NCI-H526 (cell line): ENCODE results near the gene WDR87.

Experiments
- DNase-seq, 2 experiments: peaks; one replicate each; lab custom pipeline; 2025; lab: John Stamatoyannopoulos, UW

The WDR87 gene

GRCh38 chr19:37905946-37906868 is at the start of gene WDR87:
WDR87 (minus strand) TSS chr19:37906594; CDS start chr19:37898239, 8,355 bp downstream.
- DNase-seq, result peak; percentile 88 to 95

GRCh38 chr19:37955986-37956385 is 49.6 kb upstream of the WDR87 start:
- DNase-seq, result no peak

GRCh38 chr19:37954421-37954874 is 48.1 kb upstream of the WDR87 start:
- DNase-seq, result no peak

GRCh38 chr19:37953918-37954303 is 47.5 kb upstream of the WDR87 start:
- no peak for DNase-seq

- no peak for DNase-seq
Measured at GRCh38 chr19:37953171-37953917, 47.0 kb upstream of the WDR87 start.

GRCh38 chr19:37951816-37952210 is 45.4 kb upstream of the WDR87 start:
- no peak for DNase-seq

GRCh38 chr19:37950471-37951175 is 44.2 kb upstream of the WDR87 start:
- DNase-seq, result no peak

- no peak for DNase-seq
Measured at GRCh38 chr19:37948362-37948761, 42.0 kb upstream of the WDR87 start.

- DNase-seq, result no peak
Measured at GRCh38 chr19:37947778-37948177, 41.4 kb upstream of the WDR87 start.

GRCh38 chr19:37946132-37946531 is 39.7 kb upstream of the WDR87 start:
- DNase-seq, result no peak

GRCh38 chr19:37943480-37943879 is 37.1 kb upstream of the WDR87 start:
- no peak for DNase-seq

- DNase-seq, result no peak
Measured at GRCh38 chr19:37942516-37942902, 36.1 kb upstream of the WDR87 start.

GRCh38 chr19:37941782-37942515 is 35.6 kb upstream of the WDR87 start:
- no peak for DNase-seq

- DNase-seq, result no peak
Measured at GRCh38 chr19:37938353-37938752, 32.0 kb upstream of the WDR87 start.

- DNase-seq, result no peak
Measured at GRCh38 chr19:37936886-37937285, 30.5 kb upstream of the WDR87 start.

- no peak for DNase-seq
Measured at GRCh38 chr19:37936166-37936565, 29.8 kb upstream of the WDR87 start.

- DNase-seq, result no peak
Measured at GRCh38 chr19:37935341-37935740, 28.9 kb upstream of the WDR87 start.

- no peak for DNase-seq
Measured at GRCh38 chr19:37933937-37934358, 27.6 kb upstream of the WDR87 start.

- peak in 1 of 2 experiments; percentile 35 for DNase-seq
Measured at GRCh38 chr19:37932985-37933936, 26.9 kb upstream of the WDR87 start.

GRCh38 chr19:37931881-37932655 is 25.7 kb upstream of the WDR87 start:
- DNase-seq, result peak; percentile 82 to 92
